CD14-positive monocyte (primary cell): ENCODE results near the gene PRRC2C. TPM values are rescaled to one million over a fixed set of nuclear protein-coding genes. Genes with fewer than 3 reads are reported as not detected.
"Not testable (repeated sequence)": the region's sequence is repeated elsewhere in the genome, so short reads cannot be mapped to it uniquely, and the experiment has no call there.

Experiments used
- DNase-seq, 3 donors: peaks; one replicate each; pipeline ENCODE4 v3.0.0-alpha.2; 2011 to 2022
- H2AFZ ChIP-seq: 2 replicates; pipeline ENCODE4 v1.6.0; 2012; ENCODE audit warnings: mild to moderate bottlenecking, low read depth, low read length, inconsistent platforms; ENCODE audit not compliant: insufficient read depth, poor library complexity, severe bottlenecking
- H3K27ac ChIP-seq, 2 donors: 1 replicate in 1 of 2; 2 replicates in 1 of 2; pipeline ENCODE4 v1.5.1; 2012 to 2013; ENCODE audit warnings: low read length in 2 of 2, control low read depth in 1 of 2, inconsistent platforms in 1 of 2, low read depth in 1 of 2, mild to moderate bottlenecking in 1 of 2
- H3K27me3 ChIP-seq, 2 donors: one replicate each; pipeline versions ENCODE4 v1.6.0 to v1.6.1; 2011 to 2013; ENCODE audit warnings: low read length in 2 of 2; ENCODE audit not compliant: control insufficient read depth in 2 of 2, insufficient read depth in 2 of 2
- H3K36me3 ChIP-seq, 2 donors: replicated peaks in 1 of 2; 1 replicate in 1 of 2; 2 replicates in 1 of 2; pipeline versions ENCODE4 v1.5.1 to v1.6.1; 2012 to 2013; ENCODE audit warnings: low read length in 2 of 2, control low read depth in 1 of 2, inconsistent platforms in 1 of 2, mild to moderate bottlenecking in 1 of 2; ENCODE audit not compliant: insufficient read depth in 2 of 2, control insufficient read depth in 1 of 2
- H3K4me1 ChIP-seq, 2 donors: 1 replicate in 1 of 2; 2 replicates in 1 of 2; pipeline versions ENCODE4 v1.5.1 to v1.6.1; 2012 to 2013; ENCODE audit warnings: low read length in 2 of 2, control low read depth in 1 of 2, inconsistent platforms in 1 of 2, mild to moderate bottlenecking in 1 of 2, moderate library complexity in 1 of 2; ENCODE audit not compliant: insufficient read depth in 2 of 2, control insufficient read depth in 1 of 2
- H3K4me2 ChIP-seq: replicated peaks from 2 replicates; pipeline ENCODE3; 2012; ENCODE audit warnings: low read length, moderate library complexity, mild to moderate bottlenecking; ENCODE audit not compliant: poor library complexity, severe bottlenecking; ENCODE audit errors: extremely low read depth
- H3K4me3 ChIP-seq, 3 experiments: fragments of 200-600 bp in 1 of 3; sonication (generic) in 1 of 3; replicated peaks in 1 of 3; 1 replicate in 2 of 3; 2 replicates in 1 of 3; pipeline ENCODE4 v1.5.1; 2011 to 2013; ENCODE audit warnings: low read length in 3 of 3, mild to moderate bottlenecking in 3 of 3, control low read depth in 2 of 3, low read depth in 2 of 3, inconsistent platforms in 1 of 3, moderate library complexity in 1 of 3
- H3K79me2 ChIP-seq: 2 replicates; pipeline ENCODE4 v1.6.0; 2012; ENCODE audit warnings: mild to moderate bottlenecking, control low read depth, inconsistent platforms, low read length, moderate library complexity; ENCODE audit not compliant: insufficient read depth
- H3K9ac ChIP-seq: 2 replicates; pipeline ENCODE4 v1.6.0; 2017; ENCODE audit warnings: low read length, mild to moderate bottlenecking; ENCODE audit not compliant: insufficient read depth, poor library complexity, severe bottlenecking
- H3K9me3 ChIP-seq, 2 donors: replicated peaks in 1 of 2; 1 replicate in 1 of 2; 2 replicates in 1 of 2; pipeline versions ENCODE4 v1.5.1 to v1.6.1; 2012 to 2013; ENCODE audit warnings: low read length in 2 of 2, control low read depth in 1 of 2; ENCODE audit not compliant: control insufficient read depth in 1 of 2, insufficient read depth in 1 of 2
- H4K20me1 ChIP-seq: 2 replicates; pipeline ENCODE4 v1.6.0; 2012; ENCODE audit warnings: mild to moderate bottlenecking, low read length, control low read depth, moderate library complexity; ENCODE audit not compliant: insufficient read depth
- H3K27ac Mint-ChIP-seq, 7 donors: one replicate each; pipeline ENCODE4 v1.8.0; 2020; ENCODE audit warnings: mild to moderate bottlenecking in 7 of 7, mixed read lengths in 7 of 7, moderate library complexity in 6 of 7, inconsistent platforms in 2 of 7
- H3K27me3 Mint-ChIP-seq, 3 donors: one replicate each; pipeline ENCODE4 v1.8.0; 2021 to 2022; ENCODE audit warnings: low read depth in 3 of 3, mild to moderate bottlenecking in 3 of 3, mixed read lengths in 3 of 3, moderate library complexity in 3 of 3, inconsistent platforms in 1 of 3
- H3K36me3 Mint-ChIP-seq, 2 donors: one replicate each; pipeline ENCODE4 v1.8.0; 2020; ENCODE audit warnings: mixed read lengths in 2 of 2, inconsistent platforms in 1 of 2, mild to moderate bottlenecking in 1 of 2
- H3K4me1 Mint-ChIP-seq: one replicate; pipeline ENCODE4 v1.8.0; 2020; ENCODE audit warnings: mild to moderate bottlenecking, mixed read lengths
- H3K4me3 Mint-ChIP-seq, 2 donors: one replicate each; pipeline ENCODE4 v1.8.0; 2020; ENCODE audit warnings: mild to moderate bottlenecking in 2 of 2, mixed read lengths in 2 of 2, moderate library complexity in 1 of 2
- H3K9me3 Mint-ChIP-seq, 7 donors: one replicate each; pipeline ENCODE4 v1.8.0; 2020 to 2022; ENCODE audit warnings: mixed read lengths in 7 of 7, mild to moderate bottlenecking in 6 of 7, moderate library complexity in 6 of 7, inconsistent platforms in 2 of 7
- WGBS: methylation state at CpG from one replicate; pipeline ENCODE4 v1.1.5; 2013; ENCODE audit warnings: missing lambda C conversion rate; ENCODE audit not compliant: insufficient coverage; 5-methylcytosine and 5-hydroxymethylcytosine counted together
- intact Hi-C, 2 donors: fragments of 100-400 bp; cut with micrococcal nuclease; formaldehyde crosslinking; loops; one replicate each; pipeline versions ENCODE4 v1.15.0 to v1.15.1; 2023
- polyA plus RNA-seq, 3 donors: library from polyadenylated mRNA; depleted of rRNA in 1 of 3; unstranded in 2 of 3; stranded (reverse) in 1 of 3; fragments of 300-500 nt in 2 of 3; fragments of >200 nt in 1 of 3; fragmentation: Illumina TruSeq in 2 of 3; gene quantifications; 1 replicate in 2 of 3; 2 replicates in 1 of 3; pipeline ENCODE4 v1.2.3, GENCODE V29; 2012 to 2021
- TF ChIP-seq, protein P1 (sequence below): fragments of 200-600 bp; IDR thresholded peaks from one replicate; pipeline ENCODE4 v1.8.0; 2022; ENCODE audit warnings: antibody characterized with exemption, mild to moderate bottlenecking

Gene PRRC2C
- polyA plus RNA-seq, 3 donors, result 13.8 to 69.1 (median 15.6) TPM

DNA sequence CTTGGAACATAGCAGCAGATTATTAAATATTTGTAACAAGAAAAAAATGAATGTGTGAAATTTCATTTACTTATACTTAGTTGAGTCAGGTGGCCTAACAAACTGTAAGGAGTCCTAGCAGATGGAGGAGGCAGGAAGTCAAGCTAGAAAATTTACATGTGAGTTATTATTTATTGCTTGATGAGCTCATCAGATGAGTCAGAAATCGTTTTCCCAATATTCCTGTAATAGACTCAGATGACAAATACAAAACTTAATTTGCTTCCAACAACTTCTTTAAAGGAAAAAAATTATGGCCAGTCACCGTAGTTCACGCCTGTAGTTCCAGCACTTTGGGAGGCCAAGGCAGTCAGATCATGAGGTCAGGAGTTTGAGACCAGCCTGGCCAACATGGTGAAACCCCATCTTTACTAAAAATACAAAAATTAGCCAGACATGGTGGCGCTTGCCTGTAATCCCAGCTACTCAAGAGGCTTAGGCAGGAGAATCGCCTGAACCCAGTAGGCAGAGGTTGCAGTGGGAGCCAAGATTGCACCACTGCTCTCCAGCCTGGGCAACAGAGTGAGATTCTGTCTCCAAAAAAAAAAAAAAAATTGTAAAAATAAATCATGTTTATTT is 43.9 kb upstream of the PRRC2C start:
- peak in 1 of 3 donors; percentile 41 for DNase-seq
- H3K27ac ChIP-seq, H3K4me3 ChIP-seq, H2AFZ ChIP-seq, intact Hi-C loops, H3K4me1 ChIP-seq, H3K4me1 Mint-ChIP-seq, H3K4me3 Mint-ChIP-seq, H3K9ac ChIP-seq, H3K36me3 Mint-ChIP-seq, H4K20me1 ChIP-seq, H3K4me2 ChIP-seq, H3K36me3 ChIP-seq, H3K9me3 Mint-ChIP-seq, H3K27me3 ChIP-seq, H3K27ac Mint-ChIP-seq, H3K79me2 ChIP-seq, H3K9me3 ChIP-seq, H3K27me3 Mint-ChIP-seq: not testable (repeated sequence)
- WGBS, result 100% methylated on average over 3 of the region's 5 CpGs

DNA sequence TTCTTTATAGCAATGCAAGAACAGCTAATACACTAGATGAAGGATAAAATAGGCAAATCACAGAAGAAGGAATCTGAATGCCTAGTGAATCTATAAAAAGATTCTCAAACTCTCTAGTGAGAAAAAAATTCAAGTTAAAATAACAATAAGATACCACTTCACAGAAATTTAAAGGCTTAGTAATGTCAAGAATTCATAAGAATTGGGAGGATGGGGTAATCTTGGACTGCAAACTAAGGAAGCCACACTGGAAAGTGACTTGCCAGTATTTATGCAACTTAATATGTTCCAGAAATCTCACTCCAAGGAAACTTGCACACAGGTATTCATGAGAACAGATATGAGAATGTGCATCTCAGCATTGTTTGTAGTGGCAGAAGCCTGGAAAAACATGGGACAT is 38.9 kb upstream of the PRRC2C start:
- Mint-ChIP-seq H3K27ac (no peak overlapping the region), H3K9me3 (peaks cover 0 to 4% (median 0%) of the 10 kb centered on the region in 7 donors), H3K4me1 (no peaks in the 10 kb centered on the region), H3K36me3 (no peaks in the 10 kb centered on the region), H3K4me3 (no peak overlapping the region), H3K27me3 (peaks cover 0 to 3% (median 1%) of the 10 kb centered on the region in 3 donors)
- Histone ChIP-seq H3K9ac (no peak overlapping the region), H3K4me3 (no peak overlapping the region), H2AFZ (no peak overlapping the region), H3K4me1 (no peaks in the 10 kb centered on the region), H3K27ac (no peak overlapping the region), H3K79me2 (no peaks in the 10 kb centered on the region), H3K27me3 (no peaks in the 10 kb centered on the region), H3K9me3 (no peaks in the 10 kb centered on the region), H4K20me1 (no peaks in the 10 kb centered on the region), H3K36me3 (no peaks in the 10 kb centered on the region), H3K4me2 (no peak overlapping the region)
- DNase-seq, result no peak
- TF ChIP-seq, protein P1, sequence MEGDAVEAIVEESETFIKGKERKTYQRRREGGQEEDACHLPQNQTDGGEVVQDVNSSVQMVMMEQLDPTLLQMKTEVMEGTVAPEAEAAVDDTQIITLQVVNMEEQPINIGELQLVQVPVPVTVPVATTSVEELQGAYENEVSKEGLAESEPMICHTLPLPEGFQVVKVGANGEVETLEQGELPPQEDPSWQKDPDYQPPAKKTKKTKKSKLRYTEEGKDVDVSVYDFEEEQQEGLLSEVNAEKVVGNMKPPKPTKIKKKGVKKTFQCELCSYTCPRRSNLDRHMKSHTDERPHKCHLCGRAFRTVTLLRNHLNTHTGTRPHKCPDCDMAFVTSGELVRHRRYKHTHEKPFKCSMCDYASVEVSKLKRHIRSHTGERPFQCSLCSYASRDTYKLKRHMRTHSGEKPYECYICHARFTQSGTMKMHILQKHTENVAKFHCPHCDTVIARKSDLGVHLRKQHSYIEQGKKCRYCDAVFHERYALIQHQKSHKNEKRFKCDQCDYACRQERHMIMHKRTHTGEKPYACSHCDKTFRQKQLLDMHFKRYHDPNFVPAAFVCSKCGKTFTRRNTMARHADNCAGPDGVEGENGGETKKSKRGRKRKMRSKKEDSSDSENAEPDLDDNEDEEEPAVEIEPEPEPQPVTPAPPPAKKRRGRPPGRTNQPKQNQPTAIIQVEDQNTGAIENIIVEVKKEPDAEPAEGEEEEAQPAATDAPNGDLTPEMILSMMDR, result no peak
- intact Hi-C loops, result no loop called here
